Ecto neural progenitor cell (in vitro differentiated cells): Measurements from ENCODE around the gene IQCB1.
"Not testable (repeated sequence)": the region's sequence is repeated elsewhere in the genome, so short reads cannot be mapped to it uniquely, and the experiment has no call there.

Source experiments
- DNase-seq: peaks from one replicate; pipeline ENCODE4 v3.0.0-alpha.2; 2018; ENCODE audit warnings: low spot score

Gene IQCB1

DNA sequence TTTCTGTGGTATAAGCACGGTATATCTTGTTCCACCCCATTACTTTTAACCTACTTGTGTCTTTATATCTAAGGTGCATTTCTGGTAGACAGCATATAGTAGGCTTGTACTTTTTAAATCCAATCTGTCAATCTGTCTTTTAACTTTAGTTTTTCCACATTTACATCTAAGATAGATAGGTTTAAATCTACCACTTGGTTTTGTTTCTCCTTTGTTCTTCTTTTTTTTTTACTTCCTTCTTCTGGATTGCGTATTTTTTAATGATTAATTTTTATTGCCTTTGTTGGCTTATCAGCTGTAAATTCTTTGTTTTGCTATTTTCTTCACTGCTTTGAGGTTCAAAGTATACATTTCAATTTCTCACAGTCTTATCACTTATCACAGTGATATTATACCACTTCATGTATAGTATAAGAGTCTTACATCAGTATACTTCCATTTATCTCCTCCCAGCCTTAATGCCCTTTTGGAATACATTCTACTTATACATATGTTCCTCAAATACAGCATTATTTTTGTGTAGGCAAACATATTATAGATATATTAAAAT lies 31.0 kb downstream of the IQCB1 start:
- DNase-seq, result no peak

DNA sequence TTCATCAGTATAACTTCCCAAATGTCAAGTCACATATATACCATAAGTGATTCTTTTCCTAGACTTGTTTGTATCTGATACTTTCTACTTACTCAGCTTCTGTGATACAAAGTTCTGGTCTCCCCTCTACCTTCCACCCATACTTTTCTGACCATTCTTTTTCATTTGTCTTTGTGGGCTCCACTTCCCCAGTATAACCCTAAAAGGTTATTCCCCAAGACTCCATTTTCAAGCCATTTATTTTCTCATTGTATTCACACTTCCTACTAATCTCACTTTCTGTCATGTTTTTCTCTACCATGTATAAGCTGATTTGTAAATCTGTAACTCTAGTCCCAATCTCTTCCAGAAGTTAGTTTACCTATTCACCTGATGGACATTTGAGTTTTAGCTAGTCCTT lies 34.0 kb downstream of the IQCB1 start:
- no peak for DNase-seq

DNA sequence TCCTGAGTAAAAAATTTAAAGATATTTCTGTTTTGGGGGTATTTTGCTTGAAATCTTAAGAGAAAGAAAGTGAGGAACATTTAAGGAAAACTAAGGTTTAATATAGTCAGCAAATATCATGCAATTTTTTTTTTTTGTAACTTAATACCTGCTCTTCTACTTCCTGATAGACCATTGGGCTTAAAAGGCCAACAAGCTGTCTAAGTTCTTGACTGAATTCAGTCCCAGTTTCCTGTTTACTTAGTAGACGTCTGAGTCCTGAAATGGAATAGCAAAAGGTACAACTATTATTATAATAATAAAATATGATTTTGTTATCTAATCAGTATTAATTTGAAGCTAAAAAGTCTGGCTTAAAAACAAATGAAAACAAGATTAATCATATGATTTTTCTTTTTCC lies 37.9 kb downstream of the IQCB1 start:
- no peak for DNase-seq

DNA sequence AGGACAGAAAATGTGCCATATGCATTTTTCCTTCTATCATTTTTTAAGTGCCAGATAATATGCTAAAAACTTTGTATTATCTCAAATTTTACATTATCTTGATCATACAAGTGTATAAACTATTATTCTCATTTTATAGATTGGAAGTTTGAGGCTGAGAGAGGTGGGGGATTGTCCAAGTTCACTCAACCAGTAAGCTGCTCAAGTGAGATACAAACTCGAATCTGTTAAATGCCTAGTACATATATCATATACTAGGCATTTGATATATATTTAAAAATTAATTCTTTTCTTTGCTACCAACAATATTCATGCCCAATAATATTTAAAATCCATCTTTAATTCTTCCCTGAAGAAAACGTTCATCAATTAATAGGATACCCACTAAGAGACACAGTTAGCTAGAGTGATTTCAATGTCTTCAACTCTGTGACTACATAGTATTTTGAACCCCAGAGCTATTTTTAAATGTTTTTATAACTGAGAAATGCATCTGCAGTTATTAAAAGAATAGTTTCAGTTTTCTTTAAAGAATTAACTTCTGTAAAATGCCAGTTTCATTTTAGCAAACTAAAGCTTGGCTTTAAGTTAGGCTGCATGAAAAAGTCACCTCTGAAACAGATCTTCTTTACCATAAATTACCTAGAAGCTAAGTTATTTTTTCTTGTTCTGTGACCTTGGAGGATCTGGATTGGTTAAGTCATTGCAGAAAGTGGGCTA lies 40.4 kb downstream of the IQCB1 start:
- no peak for DNase-seq

DNA sequence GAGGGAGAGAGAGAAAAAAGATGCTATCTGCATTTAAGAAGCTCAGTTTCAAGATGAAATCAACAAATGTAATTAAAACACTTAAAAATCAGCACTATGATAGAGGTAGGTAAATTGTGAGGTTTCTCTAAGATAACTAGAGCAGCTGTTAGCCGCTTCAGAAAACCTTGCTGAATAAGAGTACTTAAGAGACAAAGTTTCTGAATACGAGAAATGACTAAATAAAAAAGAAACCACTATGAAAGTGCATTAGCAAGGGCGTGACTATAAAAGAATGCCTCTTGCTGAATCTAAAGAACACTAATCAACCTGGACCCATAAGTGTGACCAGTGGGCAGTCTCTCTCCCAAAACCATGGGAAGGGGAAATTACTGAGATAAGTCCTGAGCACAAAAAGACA lies 41.8 kb downstream of the IQCB1 start:
- DNase-seq, result no peak

DNA sequence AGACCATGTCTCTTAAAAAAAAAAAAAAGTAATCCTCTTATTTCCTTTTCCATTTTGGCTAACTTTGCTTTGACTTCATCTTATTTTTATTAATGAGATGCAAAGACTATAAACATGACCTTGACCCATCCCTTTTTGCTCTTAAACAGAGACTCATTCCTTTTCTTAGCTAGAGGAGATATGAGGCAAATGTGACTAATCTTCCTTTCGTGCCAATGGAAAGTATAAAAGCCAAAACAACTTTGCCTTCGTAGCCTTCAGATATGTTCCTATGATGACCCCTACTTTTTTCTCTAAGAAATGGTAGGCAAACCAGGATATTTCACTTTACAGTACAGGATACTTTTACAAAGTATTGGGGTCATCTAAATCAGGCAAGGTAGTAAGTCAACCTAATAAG lies 48.4 kb downstream of the IQCB1 start:
- no peak for DNase-seq

DNA sequence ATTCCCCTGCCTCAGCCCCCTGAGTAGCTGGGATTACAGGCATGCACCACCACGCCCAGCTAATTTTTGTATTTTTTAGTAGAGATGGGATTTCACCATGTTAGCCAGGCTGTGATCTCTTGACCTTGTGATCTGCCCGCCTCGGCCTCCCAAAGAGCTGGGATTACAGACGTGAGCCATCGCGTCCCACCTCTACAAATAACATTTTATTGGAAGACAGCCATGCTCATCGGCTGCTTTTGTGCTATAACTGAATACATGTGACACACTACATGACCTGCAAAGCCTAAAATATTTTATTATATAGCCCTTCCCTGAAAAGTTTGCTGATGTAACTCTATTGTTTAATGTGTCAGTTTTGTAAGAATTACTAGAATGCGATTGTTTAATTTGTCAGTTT lies 52.1 kb downstream of the IQCB1 start:
- DNase-seq, result not testable (repeated sequence)

DNA sequence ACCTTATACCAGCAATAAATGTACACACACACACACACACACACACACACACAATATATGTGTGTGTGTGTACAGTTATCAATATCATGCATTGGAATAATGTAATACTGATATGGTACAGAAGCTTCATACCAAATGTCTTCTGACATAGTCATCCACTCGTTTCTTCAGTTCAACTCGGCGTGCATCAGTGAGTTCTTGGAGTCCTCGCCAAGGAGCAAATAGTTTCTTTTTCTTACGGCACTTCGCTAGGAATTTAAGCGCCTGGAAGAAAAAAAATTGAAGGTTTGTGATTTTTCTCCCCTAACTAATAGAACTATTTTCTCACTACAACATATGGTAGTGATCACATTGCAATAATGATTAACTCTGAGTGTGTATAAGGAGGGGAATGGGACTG lies 53.2 kb downstream of the IQCB1 start:
- DNase-seq, result no peak

DNA sequence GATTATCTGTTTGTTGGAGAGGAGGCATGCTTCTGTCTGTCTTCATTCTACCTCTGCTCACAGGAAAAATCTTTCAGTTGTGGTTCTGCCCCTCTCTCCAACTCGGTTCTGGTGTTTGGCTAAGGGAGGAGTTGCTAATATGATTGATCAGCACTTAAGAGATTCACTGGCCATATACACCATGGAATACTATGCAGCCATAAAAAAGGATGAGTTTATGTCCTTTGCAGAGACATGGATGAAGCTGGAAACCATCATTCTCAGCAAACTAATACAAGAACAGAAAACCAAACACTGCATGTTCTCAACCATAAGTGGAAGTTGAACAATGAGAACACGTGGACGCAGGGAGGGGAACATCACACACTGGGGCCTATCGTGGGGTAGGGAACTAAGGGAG lies 59.8 kb downstream of the IQCB1 start:
- not testable (repeated sequence) for DNase-seq

DNA sequence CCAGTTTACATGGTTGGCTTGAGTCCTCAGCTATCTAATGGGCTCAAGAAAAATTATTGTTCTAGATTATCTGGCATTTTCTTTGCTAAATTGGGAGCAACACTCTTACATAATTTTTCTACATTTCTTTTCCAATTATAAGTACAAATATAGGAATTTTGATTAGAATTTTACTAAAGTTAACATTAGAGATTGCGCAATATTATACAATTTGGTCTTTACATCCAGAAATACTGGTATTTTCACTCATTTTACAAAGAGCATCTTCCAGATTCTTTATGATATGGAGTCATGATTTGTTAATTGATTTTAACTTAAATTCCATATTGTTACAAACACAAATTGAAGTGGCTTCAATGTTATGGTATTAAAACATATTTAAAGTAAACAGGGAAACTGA lies 65.6 kb downstream of the IQCB1 start:
- no peak for DNase-seq

DNA sequence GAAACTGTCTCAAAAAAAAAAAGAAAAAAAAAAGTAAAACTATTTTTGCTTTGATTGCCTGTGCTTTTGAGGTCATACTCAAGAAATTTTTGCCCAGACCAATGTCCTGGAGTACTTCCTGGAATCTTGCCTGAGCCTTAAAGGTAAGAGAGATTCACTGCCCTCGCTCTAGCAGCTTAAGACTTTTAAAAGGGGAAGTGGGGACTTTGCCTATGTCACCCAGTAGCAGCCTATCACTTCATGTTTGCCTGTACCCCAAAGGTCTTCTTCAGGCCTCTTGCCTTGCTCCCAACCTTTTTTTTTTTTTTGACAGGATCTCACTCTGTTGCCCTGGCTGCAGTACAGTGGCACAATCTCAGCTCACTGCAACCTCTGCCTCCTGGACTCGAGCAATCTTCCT lies 66.4 kb downstream of the IQCB1 start:
- DNase-seq, result no peak

DNA sequence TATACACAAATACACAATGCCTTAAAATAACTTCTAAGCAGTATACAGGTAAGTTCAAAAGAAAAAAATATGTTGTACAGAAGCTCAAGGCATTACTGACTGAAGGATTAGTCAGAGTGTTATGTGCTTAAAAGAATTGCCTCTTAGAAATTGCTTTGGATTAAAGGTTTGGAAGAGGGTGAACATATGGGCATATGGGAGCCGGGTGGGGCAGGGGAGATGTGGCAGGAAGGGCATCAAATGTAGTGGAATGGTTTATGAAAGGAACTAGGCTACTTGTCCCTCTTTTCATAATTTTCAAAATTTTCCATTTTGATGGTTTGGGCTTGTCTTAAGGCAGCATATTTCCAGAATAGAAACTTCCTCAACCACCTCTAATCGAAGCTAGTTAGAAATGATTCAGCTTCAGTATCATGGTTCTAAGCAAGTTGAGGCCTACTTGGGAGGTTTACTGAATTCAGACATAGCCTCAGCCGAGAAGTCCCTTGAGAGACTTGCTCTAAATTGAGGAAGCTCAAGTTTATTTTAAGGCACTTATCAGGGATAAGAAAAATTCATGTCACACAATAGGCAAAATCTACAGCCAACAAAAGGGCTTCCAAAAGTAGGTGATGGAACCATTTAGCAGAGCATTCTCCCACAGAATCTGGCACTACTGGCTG lies 75.2 kb downstream of the IQCB1 start:
- DNase-seq, result no peak

DNA sequence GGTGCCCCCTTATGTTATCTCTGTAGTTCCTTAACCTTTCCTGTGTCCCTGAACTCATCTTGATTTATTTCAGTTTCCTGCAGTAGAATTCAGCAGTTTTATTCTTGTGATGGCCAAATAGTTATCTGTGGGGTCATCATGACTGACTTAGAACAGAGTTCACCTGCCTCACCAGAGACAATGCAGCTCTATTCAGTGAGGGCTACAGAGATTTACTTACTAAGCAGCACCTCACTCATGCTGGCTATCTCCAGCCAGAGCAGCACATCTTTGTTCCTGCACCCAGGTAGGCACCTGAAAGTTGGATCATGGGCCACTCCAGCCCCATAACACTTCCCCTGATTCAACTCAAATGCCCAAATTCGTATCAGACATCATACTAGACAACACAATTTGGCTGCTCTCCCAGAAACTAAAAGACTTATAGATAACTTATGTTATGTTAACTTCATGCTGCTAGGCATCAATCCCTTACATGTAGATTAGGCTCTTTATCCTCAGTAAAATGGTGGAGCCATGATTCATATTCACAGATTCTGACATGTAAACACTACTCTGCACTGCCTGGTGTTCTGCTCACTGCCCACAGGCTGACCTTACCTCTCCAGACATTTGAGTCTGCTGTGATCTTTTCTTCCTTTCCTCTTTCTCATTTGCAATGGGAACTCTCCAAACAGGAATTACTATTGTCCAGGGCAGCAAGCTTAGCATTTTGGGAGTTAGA lies 76.0 kb downstream of the IQCB1 start:
- no peak for DNase-seq

DNA sequence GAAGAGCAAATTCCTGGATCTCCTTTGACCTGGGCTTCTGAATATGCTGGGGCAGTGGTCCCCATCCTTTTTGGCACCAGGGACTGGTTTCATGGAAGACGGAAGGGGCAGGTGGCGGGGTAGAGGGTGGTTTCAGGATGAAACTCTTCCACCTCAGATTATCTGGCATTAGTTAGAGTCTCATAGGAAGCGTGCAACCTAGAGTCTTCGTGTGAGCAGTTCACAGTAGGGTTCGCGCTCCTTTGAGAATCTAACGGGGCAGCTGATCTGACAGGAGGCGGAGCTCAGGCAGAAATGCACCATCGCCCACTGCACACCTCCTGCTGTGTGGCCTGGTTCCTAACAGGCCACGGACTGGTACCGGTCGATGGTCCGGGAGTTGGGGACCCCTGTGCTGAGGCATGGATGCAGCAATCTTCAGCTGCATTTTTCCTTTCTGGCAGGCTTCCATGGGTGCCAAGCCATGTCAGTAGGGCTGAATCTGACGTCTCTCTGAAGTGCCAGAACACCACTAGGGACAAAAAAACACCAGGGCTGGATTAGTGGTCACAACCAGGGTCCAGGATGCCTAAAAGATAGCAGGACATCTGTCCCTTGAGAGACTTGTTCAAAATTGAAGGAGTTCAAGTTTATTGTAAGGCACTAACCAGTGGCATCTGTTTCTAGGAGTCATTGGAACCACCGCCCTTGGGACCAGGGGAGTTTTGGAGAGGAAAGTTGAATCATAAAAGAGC lies 76.9 kb downstream of the IQCB1 start:
- no peak for DNase-seq

DNA sequence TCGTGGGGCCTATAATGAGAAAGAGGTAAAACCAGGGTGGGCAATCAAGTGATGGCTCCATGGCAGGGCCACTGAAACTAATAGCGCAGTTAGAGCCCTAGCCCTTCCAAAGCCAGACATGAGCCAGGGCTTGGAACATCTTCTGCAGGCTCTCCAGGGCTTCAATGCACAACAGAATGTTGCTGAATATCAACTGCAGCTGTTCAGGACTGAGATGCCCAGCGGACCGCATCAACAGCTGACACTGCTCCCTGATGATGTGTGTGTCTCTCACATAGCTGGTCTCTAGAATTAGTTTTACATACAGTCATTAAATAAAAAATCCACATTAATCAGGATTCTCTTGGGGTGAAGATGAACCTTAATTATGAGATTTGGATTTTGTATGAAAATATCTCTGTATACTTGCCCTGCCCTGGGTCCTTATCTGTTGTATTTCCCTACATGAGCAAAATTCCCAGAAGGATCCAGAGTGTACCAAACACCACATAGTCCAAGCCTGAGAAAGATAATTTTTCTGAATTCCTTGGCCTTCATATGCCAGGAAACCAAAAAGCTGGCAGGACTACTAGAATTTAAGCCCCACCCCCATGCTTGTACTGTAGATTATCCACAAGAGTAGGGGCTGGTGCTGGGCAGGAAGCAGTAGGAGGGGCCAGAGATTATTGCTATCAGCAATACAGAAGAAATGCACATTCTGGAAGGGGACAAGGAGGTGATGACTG lies 77.6 kb downstream of the IQCB1 start:
- DNase-seq, result no peak

DNA sequence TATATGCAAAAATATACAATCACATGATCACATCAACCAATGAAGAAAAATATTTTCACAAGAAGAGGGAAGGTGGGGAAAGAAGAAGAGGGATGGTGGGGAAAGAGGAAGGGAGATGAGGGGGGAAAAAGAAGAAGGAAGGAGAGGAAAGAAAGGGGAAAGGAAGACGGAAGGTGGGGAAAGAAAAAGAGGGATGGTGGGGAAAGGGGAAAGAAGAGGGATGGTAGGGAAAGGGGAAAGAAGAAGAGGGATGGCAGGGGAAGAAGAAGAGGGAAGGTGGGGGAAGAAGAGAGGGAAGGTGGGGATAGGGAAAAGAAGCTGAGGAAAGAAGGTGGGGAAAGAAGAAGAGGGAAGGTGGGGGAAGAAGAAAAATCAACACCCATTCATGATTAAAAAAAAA lies 82.1 kb downstream of the IQCB1 start:
- no peak for DNase-seq

DNA sequence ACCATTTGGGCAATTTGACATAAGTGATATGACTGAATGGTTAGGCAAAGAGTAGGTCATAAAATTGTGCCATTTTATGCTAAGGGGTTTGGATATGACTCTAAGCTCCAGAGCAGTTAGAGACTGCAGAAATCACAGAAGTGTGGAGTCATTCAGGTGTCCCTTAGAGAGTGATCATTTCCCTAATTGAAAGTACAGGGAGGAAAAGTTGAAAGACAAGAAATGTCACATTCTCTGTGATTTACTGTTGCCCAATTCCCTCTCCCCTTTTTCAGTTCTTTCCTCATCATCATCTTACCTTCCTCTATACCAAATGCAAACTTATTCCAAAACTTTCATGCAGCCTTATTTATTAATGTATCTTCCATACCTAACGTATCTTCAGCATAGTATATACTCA lies 82.6 kb downstream of the IQCB1 start:
- no peak for DNase-seq

DNA sequence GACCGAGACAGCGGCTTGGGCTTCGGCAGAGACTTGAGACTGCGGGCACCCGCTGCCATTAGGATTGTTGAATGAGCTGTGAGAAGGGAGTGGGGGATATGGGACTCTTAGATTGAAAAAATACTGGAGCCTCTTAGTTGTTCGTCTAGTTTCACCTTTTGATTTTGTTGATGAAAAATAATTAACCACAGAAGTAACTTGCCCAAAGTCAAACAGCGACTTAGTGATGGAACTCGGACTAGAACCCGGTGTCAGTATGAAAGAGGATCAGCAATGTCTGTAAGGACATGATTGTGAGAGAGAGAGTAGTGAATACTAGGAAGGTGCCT lies 84.8 kb downstream of the IQCB1 start:
- no peak for DNase-seq

DNA sequence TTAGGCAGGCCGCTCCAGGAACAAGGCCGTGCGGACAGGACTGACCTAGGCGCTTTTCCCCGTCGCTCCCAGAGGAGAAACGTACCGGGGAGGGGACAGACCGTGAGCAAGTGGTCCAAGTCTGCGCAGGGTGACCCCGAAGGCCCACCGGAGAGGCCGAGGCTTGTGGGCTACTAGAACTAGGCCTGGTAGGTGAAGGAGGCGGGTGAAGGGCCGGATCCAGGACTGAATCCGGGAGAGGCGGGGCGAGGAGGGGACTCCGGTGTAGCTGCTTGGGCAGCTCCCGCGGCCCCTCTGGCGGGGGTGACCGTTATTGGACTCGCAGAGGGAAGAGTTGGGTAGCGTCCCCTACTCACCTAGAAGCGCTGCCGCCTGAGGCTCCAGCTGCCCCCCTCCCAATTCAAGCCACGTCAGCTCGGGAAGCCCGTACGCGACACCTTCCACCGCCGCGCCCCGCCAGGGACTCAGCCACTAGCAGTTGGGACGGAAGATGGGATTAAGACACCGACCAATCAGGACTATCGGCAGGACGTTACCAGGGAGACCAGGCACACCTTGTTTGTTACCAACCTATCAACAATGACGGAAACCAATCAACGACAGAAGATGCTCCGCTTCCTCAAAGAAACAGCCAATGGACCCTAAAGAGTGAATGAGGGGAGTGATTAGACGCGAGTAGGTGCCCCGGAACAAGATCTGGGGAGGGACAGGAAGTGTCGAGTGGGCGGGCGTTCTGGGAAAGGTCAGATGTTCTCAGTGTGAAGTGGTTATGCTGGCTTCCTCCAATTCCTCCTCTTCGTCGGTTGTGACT lies 85.4 kb downstream of the IQCB1 start, which contains the start of gene GOLGB1:
Gene GOLGB1, minus strand, starts transcription at position 466 of the 811 bp plus-strand sequence. CDS start 18,770 bp downstream, outside the sequence.
- DNase-seq, result peak; percentile 96

DNA sequence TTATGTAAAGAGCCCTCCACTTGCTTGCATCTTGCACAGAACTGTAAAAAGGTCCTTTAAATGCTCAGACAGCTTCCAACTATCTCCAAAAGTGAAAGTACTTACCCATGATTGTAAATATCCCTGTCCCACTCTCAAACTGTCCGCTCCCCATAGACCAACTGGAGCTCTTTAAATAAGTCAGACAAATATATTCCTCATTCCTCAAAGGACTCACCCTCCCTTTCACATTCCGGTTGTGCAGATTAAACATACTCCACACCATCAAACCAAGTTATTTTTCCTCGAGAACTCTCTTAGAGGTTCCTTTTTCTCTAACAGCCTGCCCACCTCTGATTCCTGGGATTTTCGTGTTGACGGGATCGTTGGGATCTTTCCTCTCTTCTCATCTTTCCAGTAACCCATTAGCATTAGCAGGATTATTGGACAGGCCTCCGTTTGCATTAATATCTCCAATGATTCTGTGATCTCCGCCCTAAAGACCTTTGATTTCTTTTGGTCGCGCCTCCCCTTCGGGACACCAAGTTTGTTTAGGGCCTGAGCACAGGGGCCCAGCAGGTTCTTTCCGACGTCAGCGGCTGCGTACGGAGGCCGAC lies 86.1 kb downstream of the IQCB1 start:
- DNase-seq, result no peak
